ENCODE measurements around the gene SLC25A26.

SLC25A26 gene

DNA sequence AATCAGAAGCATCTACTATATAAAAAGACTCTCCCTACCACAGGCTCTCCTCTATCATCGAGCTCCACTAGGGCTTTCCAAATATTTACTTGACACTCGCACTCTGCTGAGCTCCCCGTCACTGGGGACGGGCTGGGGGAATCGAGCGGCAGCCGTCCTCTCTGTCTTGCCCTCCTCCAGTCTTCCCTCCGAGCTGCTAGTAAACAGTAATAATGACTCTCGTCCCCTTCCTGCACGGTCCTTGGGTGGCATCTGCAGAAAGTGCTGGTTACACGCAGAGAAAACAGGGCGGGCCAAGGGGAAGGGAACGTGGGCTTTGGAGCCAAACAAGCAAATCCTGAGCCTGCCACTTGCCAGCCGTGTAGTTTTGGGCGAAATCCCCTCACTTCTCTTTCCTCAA is 183.4 kb downstream of the SLC25A26 start:
- TF ChIP-seq EZH2phosphoT487 (IDR thresholded peaks at IDR 0.05; ENCODE audit: borderline replicate concordance, low read length) (no peak), CTCF (IDR thresholded peaks at IDR 0.05; ENCODE audit: low read depth, low read length, poor library complexity, severe bottlenecking) (no peak)
- Histone ChIP-seq H3K4me2 (ENCODE audit: low read length) (no peak overlapping the region), H3K4me1 (ENCODE audit: control insufficient read depth, low read length) (peaks cover 16% of the 10 kb centered on the region), H3K79me2 (ENCODE audit: control insufficient read depth, low read length) (peaks cover 75% of the 10 kb centered on the region), H3K36me3 (ENCODE audit: control insufficient read depth, low read length) (peaks cover 100% of the 10 kb centered on the region), H3K27ac (ENCODE audit: low read depth, low read length) (no peak overlapping the region), H3K4me3 (ENCODE audit: low read length) (no peak overlapping the region), H3K27me3 (ENCODE audit: control insufficient read depth, low read length) (no peaks in the 10 kb centered on the region), H3K9me3 (ENCODE audit: control insufficient read depth, insufficient read depth, low read length) (no peaks in the 10 kb centered on the region), H4K20me1 (ENCODE audit: control insufficient read depth, insufficient read depth, low read depth, low read length) (peaks cover 7% of the 10 kb centered on the region; the same call in 1 of the 2 replicates), H3K9me2 (replicated peaks; ENCODE audit: control insufficient read depth, low read length) (no peaks in the 10 kb centered on the region), H3F3A (ENCODE audit: control insufficient read depth, insufficient read depth) (no peaks in the 10 kb centered on the region)

DNA sequence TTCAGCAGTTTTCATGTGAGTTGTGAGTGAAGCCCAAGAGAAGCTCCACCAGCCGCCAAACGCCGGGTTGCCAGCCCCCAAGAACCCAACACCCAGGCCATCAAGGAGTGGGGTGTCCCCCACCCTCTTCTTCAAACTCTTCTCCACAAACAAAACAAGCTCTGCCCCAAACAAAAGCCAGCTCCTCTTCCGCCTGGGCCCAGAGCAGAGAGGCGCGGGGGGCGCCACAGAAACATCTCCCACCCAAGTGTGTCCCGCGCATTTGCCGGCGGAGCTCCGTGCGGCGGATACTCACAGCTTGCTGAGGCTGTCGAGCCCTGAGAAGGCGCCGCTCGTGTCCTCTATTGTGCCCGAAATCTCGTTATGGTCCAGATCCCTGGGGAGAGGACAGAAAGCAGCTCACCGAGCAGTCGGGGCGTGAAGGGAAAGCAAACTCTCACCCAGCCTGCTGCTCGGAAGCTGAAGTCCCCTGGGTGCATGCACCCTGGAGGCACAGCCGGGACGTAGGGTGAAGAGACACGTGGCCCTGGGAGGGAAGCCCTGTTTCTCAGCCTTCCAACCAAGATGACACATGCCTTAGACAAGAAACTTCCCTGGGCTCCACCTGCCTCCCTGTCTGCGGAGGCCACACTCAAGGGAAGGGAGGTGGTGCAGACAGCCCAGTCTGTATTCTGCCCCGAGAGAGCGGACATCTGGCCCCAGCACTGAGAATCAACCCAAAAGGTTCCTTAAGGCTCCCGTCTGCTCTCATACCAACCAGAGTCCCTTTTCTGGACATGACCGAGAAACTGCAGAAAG is 184.3 kb downstream of the SLC25A26 start:
- no peak overlapping the region for H3K27ac ChIP-seq (ENCODE audit: low read depth, low read length)
- H3K4me3 ChIP-seq (ENCODE audit: low read length) = no peak overlapping the region
- no peaks in the 10 kb centered on the region for H3K9me3 ChIP-seq (ENCODE audit: control insufficient read depth, insufficient read depth, low read length)
- H4K20me1 ChIP-seq (ENCODE audit: control insufficient read depth, insufficient read depth, low read depth, low read length) = peaks cover 7% of the 10 kb centered on the region; the same call in 1 of the 2 replicates
- TF ChIP-seq CTCF (IDR thresholded peaks at IDR 0.05; ENCODE audit: low read depth, low read length, poor library complexity, severe bottlenecking) (no peak), EZH2phosphoT487 (IDR thresholded peaks at IDR 0.05; ENCODE audit: borderline replicate concordance, low read length) (no peak)
- peaks cover 79% of the 10 kb centered on the region for H3K79me2 ChIP-seq (ENCODE audit: control insufficient read depth, low read length)
- H3K4me1 ChIP-seq (ENCODE audit: control insufficient read depth, low read length) = peaks cover 26% of the 10 kb centered on the region
- no peak overlapping the region for H3K4me2 ChIP-seq (ENCODE audit: low read length)
- no peaks in the 10 kb centered on the region for H3K27me3 ChIP-seq (ENCODE audit: control insufficient read depth, low read length)
- no peaks in the 10 kb centered on the region for H3F3A ChIP-seq (ENCODE audit: control insufficient read depth, insufficient read depth)
- no peaks in the 10 kb centered on the region for H3K9me2 ChIP-seq (replicated peaks; ENCODE audit: control insufficient read depth, low read length)
- peaks cover 100% of the 10 kb centered on the region for H3K36me3 ChIP-seq (ENCODE audit: control insufficient read depth, low read length)

- H3K4me2 ChIP-seq (ENCODE audit: low read length) = no peak overlapping the region
- no peaks in the 10 kb centered on the region for H3K9me3 ChIP-seq (ENCODE audit: control insufficient read depth, insufficient read depth, low read length)
- no peaks in the 10 kb centered on the region for H3K27me3 ChIP-seq (ENCODE audit: control insufficient read depth, low read length)
- peaks cover 79% of the 10 kb centered on the region for H3K79me2 ChIP-seq (ENCODE audit: control insufficient read depth, low read length)
- no peaks in the 10 kb centered on the region for H3K9me2 ChIP-seq (replicated peaks; ENCODE audit: control insufficient read depth, low read length)
- H3K4me3 ChIP-seq (ENCODE audit: low read length) = no peak overlapping the region
- no peaks in the 10 kb centered on the region for H3F3A ChIP-seq (ENCODE audit: control insufficient read depth, insufficient read depth)
- TF ChIP-seq CTCF (IDR thresholded peaks at IDR 0.05; ENCODE audit: low read depth, low read length, poor library complexity, severe bottlenecking) = no peak
- TF ChIP-seq EZH2phosphoT487 (IDR thresholded peaks at IDR 0.05; ENCODE audit: borderline replicate concordance, low read length) = no peak
- peaks cover 7% of the 10 kb centered on the region; the same call in 1 of the 2 replicates for H4K20me1 ChIP-seq (ENCODE audit: control insufficient read depth, insufficient read depth, low read depth, low read length)
- H3K4me1 ChIP-seq (ENCODE audit: control insufficient read depth, low read length) = peaks cover 30% of the 10 kb centered on the region
- no peak overlapping the region for H3K27ac ChIP-seq (ENCODE audit: low read depth, low read length)
- H3K36me3 ChIP-seq (ENCODE audit: control insufficient read depth, low read length) = peaks cover 100% of the 10 kb centered on the region
Measured at GRCh38 chr3:66405701-66406091, 184.9 kb downstream of the SLC25A26 start.
